PFSK-1 (cell line): Measurements from ENCODE around the gene CCDC85C.

Experiments
- POLR2AphosphoS5 ChIP-seq: IDR thresholded peaks from 2 replicates; pipeline ENCODE4 v1.6.1; 2012; ENCODE audit warnings: low read depth, mild to moderate bottlenecking, control low read depth, low read length, moderate library complexity
- SIN3A ChIP-seq: IDR thresholded peaks from 2 replicates; pipeline ENCODE4 v1.6.1; 2012; ENCODE audit warnings: mild to moderate bottlenecking, low read length, moderate library complexity, borderline replicate concordance; ENCODE audit not compliant: insufficient read depth
- TAF1 ChIP-seq: IDR thresholded peaks from 2 replicates; pipeline ENCODE4 v1.6.1; 2012; ENCODE audit warnings: low read length, control low read depth, borderline replicate concordance; ENCODE audit not compliant: insufficient read depth

- TF ChIP-seq SIN3A (no peak), POLR2AphosphoS5 (no peak), TAF1 (no peak)
These were observed 23.7 kb upstream of the CCDC85C start for GRCh38 chr14:99627510-99628381.
